Panc1 (cell line): Measurements from ENCODE around the gene DOCK3. TPM values are rescaled to one million over a fixed set of nuclear protein-coding genes. Genes with fewer than 3 reads are reported as not detected.

Source experiments
- ATAC-seq: fragments of 200-7000 bp; cut with Tn5 transposase; 2 replicates; pipeline ENCODE4 v1.9.1; 2020; ENCODE audit warnings: mild to moderate bottlenecking, moderate library complexity
- BruUV-seq: library from RNA; stranded (reverse); fragments of 400-500 nt; replicated peaks from 2 replicates; lab custom pipeline; 2021; lab: Mats Ljungman, UMichigan
- CTCF ChIA-PET: fragments of 300-600 bp; sonication (Branson Sonifier 250); formaldehyde crosslinking; loops from one replicate; lab custom pipeline; 2022; ENCODE audit warnings: antibody characterized with exemption; lab: Charles Lee
- POLR2A ChIA-PET: fragments of 300-600 bp; sonication (Branson Sonifier 250); formaldehyde crosslinking; loops from one replicate; lab custom pipeline; 2022; ENCODE audit warnings: antibody characterized with exemption; lab: Charles Lee
- DNase-seq: peaks from one replicate; pipeline ENCODE4 v3.0.0-alpha.2; 2010; ENCODE audit warnings: low read depth, low spot score
- H3K27ac ChIP-seq: 2 replicates; pipeline ENCODE4 v1.5.1; 2011; ENCODE audit warnings: mild to moderate bottlenecking, low read length, inconsistent platforms
- H3K27me3 ChIP-seq: fragments of 200-500 bp; sonication (Bioruptor generic); 2 replicates; pipeline ENCODE4 v1.6.0; 2014; ENCODE audit warnings: low read length, inconsistent platforms; ENCODE audit not compliant: control insufficient read depth, insufficient read depth
- H3K36me3 ChIP-seq: fragments of 200-500 bp; sonication (Bioruptor generic); 2 replicates; pipeline ENCODE4 v1.5.1; 2014; ENCODE audit warnings: inconsistent platforms, mild to moderate bottlenecking, low read length, moderate library complexity; ENCODE audit not compliant: control insufficient read depth, insufficient read depth
- H3K4me1 ChIP-seq: 2 replicates; pipeline ENCODE4 v1.5.1; 2011; ENCODE audit warnings: inconsistent platforms, mild to moderate bottlenecking, low read length, moderate library complexity; ENCODE audit not compliant: control insufficient read depth, insufficient read depth
- H3K4me3 ChIP-seq, 2 experiments: 2 replicates each; pipeline ENCODE4 v1.5.1; 2011 to 2012; ENCODE audit warnings: low read depth in 2 of 2, low read length in 2 of 2, mild to moderate bottlenecking in 2 of 2, inconsistent platforms in 1 of 2, moderate library complexity in 1 of 2
- H3K9me3 ChIP-seq: fragments of 200-500 bp; sonication (Bioruptor generic); 2 replicates; pipeline ENCODE4 v1.5.1; 2014; ENCODE audit warnings: low read depth, mild to moderate bottlenecking, inconsistent platforms, low read length, moderate library complexity; ENCODE audit not compliant: control insufficient read depth, insufficient read depth
- CTCF ChIP-seq: fragments of 450-650 bp; IDR thresholded peaks from 2 replicates; pipeline ENCODE4 v1.5.1; 2017; ENCODE audit warnings: mild to moderate bottlenecking
- POLR2AphosphoS5 ChIP-seq: IDR thresholded peaks from 2 replicates; pipeline ENCODE4 v1.6.1; 2012; ENCODE audit warnings: mild to moderate bottlenecking, low read depth, low read length, moderate library complexity
- SIN3A ChIP-seq: IDR thresholded peaks from 2 replicates; pipeline ENCODE4 v1.6.1; 2012; ENCODE audit warnings: low read depth, mild to moderate bottlenecking, low read length, moderate library complexity, borderline replicate concordance; ENCODE audit not compliant: insufficient read depth
- TCF7L2 ChIP-seq: IDR thresholded peaks from 2 replicates; pipeline ENCODE4 v1.6.1; 2011; ENCODE audit warnings: mild to moderate bottlenecking, low read depth, low read length, inconsistent platforms
- in situ Hi-C: cut with HindIII; loops from 2 replicates; pipeline ENCODE4 v1.10.0; 2016; ENCODE audit warnings: low sequenced_read_pairs, low pct_unique_long_range_greater_than_20kb
- intact Hi-C: fragments of 100-400 bp; cut with micrococcal nuclease; formaldehyde crosslinking; loops from one replicate; pipeline ENCODE4 v1.10.0; 2022; ENCODE audit not compliant: unreplicated experiment
- total RNA-seq: library from RNA; stranded (reverse); gene quantifications from one replicate; pipeline ENCODE4 v1.2.1, GENCODE V29; 2021; ENCODE audit not compliant: unreplicated experiment
- TF ChIP-seq, protein P1 (sequence below), 2 experiments: IDR thresholded peaks; 2 replicates each; pipeline ENCODE4 v1.6.1; 2011 to 2012; ENCODE audit warnings: low read depth in 2 of 2, control low read depth in 1 of 2, low read length in 1 of 2, mild to moderate bottlenecking in 1 of 2, moderate library complexity in 1 of 2; ENCODE audit not compliant: insufficient read depth in 1 of 2

The DOCK3 gene
- total RNA-seq, 1 experiment from 2014 or later = 0.21 TPM

DNA sequence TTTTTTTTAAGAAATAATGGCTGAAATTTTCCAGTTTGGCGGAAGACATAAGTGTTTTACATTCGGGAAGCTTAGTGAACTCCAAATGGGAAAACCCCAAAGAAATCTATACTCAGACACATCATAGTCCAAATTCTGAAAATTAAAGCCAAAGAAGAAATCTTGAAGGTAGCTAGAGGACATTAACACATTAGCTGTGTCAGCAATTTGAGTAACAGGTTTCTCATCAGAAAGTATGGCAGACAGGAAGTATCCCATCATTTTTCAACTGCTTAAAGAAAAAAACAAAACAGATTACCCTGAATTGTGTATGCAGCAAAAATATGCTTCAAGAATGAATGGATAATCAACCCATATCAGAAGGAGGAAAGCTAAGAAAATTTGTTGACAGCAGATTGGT is 261.7 kb downstream of the DOCK3 start:
- BruUV-seq = no TSS peak
- intact Hi-C loops = no loop called here
- POLR2A ChIA-PET = no interaction called here
- Histone ChIP-seq H3K9me3 (no peaks in the 10 kb centered on the region), H3K4me1 (no peaks in the 10 kb centered on the region), H3K4me3 (no peak overlapping the region), H3K27me3 (no peaks in the 10 kb centered on the region), H3K27ac (no peak overlapping the region), H3K36me3 (no peaks in the 10 kb centered on the region)
- in situ Hi-C loops = no loop called here
- ATAC-seq (no peak), DNase-seq (no peak)
- no peak for TF ChIP-seq TCF7L2
- TF ChIP-seq, protein P1, sequence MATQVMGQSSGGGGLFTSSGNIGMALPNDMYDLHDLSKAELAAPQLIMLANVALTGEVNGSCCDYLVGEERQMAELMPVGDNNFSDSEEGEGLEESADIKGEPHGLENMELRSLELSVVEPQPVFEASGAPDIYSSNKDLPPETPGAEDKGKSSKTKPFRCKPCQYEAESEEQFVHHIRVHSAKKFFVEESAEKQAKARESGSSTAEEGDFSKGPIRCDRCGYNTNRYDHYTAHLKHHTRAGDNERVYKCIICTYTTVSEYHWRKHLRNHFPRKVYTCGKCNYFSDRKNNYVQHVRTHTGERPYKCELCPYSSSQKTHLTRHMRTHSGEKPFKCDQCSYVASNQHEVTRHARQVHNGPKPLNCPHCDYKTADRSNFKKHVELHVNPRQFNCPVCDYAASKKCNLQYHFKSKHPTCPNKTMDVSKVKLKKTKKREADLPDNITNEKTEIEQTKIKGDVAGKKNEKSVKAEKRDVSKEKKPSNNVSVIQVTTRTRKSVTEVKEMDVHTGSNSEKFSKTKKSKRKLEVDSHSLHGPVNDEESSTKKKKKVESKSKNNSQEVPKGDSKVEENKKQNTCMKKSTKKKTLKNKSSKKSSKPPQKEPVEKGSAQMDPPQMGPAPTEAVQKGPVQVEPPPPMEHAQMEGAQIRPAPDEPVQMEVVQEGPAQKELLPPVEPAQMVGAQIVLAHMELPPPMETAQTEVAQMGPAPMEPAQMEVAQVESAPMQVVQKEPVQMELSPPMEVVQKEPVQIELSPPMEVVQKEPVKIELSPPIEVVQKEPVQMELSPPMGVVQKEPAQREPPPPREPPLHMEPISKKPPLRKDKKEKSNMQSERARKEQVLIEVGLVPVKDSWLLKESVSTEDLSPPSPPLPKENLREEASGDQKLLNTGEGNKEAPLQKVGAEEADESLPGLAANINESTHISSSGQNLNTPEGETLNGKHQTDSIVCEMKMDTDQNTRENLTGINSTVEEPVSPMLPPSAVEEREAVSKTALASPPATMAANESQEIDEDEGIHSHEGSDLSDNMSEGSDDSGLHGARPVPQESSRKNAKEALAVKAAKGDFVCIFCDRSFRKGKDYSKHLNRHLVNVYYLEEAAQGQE (IDR thresholded peaks at IDR 0.05; ENCODE audit: insufficient read depth in 1 of 2, low read depth in 2 of 2, low read length in 1 of 2) = no peak
- TF ChIP-seq SIN3A = no peak
- TF ChIP-seq CTCF = no peak
- no peak for TF ChIP-seq POLR2AphosphoS5
- CTCF ChIA-PET = no interaction called here

- Histone ChIP-seq H3K9me3 (no peaks in the 10 kb centered on the region), H3K36me3 (no peaks in the 10 kb centered on the region), H3K4me1 (no peaks in the 10 kb centered on the region), H3K27me3 (no peaks in the 10 kb centered on the region), H3K27ac (no peak overlapping the region), H3K4me3 (no peak overlapping the region)
- ATAC-seq (no peak), DNase-seq (no peak)
- ChIA-PET POLR2A (no interaction called here), CTCF (no interaction called here)
- BruUV-seq = no TSS peak
- intact Hi-C loops = no loop called here
- TF ChIP-seq TCF7L2 (no peak), SIN3A (no peak), POLR2AphosphoS5 (no peak), CTCF (no peak)
- TF ChIP-seq, protein P1 (IDR thresholded peaks at IDR 0.05; ENCODE audit: insufficient read depth in 1 of 2, low read depth in 2 of 2, low read length in 1 of 2) = no peak
- in situ Hi-C loops = no loop called here
Measured at GRCh38 chr3:50947419-50947818, 272.7 kb downstream of the DOCK3 start.
